GM21367 (cell line): ENCODE data around the gene RALGAPB.
"Not testable (repeated sequence)": the region's sequence is repeated elsewhere in the genome, so short reads cannot be mapped to it uniquely, and the experiment has no call there.

Experiments
- ATAC-seq: cut with Tn5 transposase; IDR thresholded peaks from one replicate; pipeline ENCODE4 v1.9.1; 2021; ENCODE audit not compliant: unreplicated experiment

The RALGAPB gene

DNA sequence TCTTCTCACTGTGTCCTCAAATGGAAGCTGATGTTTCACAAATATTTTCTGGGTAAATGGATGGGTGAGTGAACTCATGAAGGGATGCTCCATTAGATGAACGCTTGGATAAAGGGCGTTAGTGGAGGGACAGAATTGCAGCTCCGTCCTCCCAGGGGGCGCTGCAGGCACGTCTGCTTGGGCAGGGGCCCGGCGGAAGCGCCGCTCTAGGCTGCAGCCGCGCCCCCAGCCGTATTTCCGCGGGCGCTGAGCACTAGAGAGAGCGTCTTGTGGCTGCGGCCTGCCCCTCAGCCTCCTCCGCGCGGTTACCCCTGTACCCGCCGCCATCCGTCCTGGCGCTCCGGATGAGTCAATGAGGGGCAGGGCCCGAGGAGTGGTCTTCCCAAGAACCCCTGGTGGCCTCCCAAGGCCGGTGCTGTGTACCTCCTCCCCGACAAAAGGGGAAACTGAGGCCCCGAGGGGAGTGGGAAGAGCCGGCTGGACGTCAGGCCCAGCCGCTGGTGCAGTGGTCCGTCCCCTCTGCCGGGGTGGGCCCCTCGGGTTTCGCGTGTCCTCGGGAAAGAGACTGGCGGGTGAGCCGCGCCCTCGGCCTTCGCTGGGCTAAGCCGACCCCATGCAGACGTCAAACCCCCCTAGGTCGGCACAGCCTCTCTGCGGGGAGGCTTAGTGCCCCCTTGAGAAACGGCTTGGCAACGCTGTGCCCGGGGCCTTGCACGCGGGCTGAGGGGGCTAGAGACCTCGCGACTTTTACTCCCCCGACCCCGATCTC, 26.0 kb upstream of the RALGAPB start:
- ATAC-seq: no peak

DNA sequence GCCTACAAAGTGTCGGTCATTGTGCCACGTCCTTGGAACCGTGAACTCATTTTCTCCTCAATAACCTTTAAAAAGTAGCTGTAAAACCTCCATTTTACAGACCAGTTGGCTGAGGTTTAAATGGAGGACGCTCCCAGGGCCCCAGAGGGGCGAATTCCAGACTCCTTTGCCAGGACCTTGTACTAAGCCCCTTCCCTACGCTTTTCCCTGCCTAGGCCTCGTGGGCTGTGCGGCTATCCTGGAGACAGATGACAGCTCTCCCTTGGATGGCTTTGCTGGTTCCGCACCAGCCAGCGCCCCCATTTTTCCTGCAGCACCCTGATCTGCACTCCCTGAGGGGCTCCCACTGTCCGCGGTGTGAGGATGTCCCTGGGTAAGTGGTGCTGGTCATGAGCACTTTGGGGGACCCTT, 25.4 kb upstream of the RALGAPB start:
- ATAC-seq: no peak

- ATAC-seq: no peak
These were observed 24.5 kb upstream of the RALGAPB start for GRCh38 chr20:38447931-38448675.

DNA sequence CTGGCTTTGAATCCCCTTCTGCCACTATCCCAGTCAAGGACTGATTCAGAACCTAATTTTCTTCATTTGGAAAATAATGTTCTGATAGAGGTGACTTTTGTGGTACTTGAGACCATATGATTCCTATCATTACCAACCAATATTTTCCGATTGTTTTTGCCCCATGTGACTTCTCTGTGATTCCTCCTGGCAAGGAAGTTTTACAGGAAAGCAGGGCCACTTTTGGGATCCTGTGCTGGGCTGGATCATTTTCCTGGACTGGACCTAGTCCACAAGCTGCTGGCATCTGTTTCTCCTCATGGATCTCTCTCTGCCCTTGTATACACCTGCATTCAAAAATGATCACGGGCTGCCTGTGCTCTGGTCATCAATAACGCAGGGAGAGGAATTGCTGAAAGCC, 23.6 kb upstream of the RALGAPB start:
- no peak for ATAC-seq

GRCh38 chr20:38450412-38450975, 22.1 kb upstream of the RALGAPB start:
- ATAC-seq: no peak

DNA sequence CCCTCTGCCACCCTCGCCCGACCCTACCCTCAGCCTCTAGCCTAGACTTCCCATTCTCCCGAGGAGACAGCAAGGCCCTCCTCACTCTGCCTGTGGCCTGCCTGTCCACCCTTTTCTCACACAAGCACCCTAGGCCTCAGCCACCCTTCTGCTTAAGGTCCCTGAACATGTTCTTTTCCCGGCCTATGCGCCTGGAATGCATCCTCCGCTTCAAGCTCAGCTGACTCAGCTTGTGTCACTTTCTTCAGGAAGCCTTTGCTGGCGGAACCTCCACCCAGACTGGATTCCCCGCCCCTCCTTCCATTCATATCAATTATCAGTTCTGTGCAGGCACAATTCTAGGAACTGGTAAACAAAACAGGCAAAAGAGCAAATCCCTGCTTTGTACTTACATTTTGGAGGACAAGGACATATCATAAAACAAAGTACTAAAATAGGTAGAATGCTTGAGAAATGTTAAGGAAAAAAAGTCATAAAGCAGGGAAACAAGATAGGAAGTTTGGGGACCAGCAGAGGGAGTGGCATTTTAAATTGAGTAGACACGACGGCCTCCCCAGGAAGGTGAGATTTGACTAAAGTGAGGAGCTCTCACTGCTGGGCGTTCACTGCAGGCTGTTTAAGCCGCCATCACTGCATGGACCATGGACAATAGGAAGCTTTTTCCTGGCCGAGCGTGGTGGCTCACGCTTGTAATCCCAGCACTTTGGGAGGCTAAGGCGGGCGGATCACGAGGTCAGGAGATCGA, 19.6 kb upstream of the RALGAPB start:
- no peak for ATAC-seq

- no peak for ATAC-seq
These were observed 18.7 kb upstream of the RALGAPB start for GRCh38 chr20:38453941-38454340.

DNA sequence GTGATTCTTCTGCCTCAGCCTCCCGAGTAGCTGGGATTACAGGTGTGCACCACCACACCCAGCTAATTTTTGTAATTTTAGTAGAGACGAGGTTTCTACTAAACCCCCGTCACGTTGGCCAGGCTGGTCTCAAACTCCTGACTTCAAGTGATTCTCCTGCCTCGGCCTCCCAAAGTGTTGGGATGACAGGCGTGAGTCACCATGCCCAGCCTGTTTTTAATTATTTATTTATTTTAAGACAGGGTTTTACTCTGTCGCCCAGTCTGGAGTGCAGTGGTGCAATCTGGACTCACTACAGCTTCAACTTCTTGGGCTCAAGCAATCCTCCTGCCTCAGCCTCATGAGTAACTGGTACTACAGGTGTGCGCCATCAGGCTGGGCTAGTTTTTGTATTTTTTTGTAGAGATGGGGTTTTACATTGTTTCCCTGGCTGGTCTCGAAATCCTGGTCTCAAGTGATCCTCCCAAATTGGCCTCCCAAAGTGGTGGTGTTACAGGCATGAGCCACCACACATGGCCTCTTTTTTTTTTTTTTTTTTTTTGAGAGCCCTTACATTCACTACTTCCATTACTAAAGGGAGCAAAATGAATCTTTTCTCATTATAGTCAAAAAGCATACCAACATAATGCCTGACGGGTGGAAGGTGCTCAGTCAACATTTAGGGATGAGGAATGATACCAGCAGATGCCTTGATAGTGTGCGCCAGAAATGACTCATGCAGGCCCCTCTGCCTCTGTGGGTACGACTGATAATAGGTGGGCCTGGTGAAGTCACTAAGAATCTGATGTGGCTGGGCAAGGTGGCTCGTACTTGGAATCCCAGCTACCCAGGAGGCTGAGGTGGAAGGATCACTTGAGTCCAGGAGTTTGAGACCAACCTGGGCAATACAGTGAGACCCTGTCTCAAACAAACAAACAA, 17.8 kb upstream of the RALGAPB start:
- ATAC-seq: no peak

DNA sequence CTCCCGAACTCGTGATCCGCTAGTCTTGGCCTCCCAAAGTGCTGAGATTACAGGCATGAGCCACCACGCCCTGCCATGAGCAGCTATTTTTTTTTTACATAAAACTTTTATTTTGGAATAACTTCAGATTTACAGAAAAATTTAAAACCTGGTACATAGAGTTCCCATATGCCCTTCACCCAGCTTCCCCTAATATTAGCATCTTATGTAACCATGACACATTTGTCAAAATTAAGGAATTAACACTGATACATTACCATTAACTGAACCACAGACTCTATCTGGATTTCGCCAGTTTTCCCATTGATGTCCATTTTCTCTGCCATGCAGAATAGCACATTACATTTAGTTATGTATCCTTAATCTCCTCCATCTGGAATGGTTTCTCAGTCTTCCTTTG, 14.3 kb upstream of the RALGAPB start:
- ATAC-seq: no peak

GRCh38 chr20:38460040-38460623, 12.5 kb upstream of the RALGAPB start:
- ATAC-seq: no peak

DNA sequence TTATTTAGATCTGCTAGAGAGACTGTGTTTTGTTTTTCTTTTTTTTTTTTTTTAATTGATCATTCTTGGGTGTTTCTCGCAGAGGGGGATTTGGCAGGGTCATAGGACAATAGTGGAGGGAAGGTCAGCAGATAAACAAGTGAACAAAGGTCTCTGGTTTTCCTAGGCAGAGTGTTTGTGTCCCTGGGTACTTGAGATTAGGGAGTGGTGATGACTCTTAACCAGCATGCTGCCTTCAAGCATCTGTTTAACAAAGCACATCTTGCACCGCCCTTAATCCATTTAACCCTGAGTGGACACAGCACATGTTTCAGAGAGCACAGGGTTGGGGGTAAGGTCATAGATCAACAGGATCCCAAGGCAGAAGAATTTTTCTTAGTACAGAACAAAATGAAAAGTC, 12.0 kb upstream of the RALGAPB start:
- not testable (repeated sequence) for ATAC-seq

DNA sequence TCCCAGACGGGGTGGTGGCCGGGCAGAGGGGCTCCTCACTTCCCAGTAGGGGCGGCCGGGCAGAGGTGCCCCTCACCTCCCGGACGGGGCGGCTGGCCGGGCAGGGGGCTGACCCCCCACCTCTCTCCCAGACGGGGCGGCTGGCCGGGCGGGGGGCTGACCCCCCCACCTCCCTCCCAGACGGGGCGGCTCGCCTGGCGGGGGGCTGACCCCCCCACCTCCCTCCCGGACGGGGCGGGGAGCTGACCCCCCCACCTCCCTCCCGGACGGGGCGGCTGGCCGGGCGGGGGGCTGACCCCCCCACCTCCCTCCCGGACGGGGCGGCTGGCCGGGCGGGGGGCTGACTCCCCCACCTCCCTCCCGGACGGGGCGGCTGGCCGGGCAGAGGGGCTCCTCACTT, 11.5 kb upstream of the RALGAPB start:
- not testable (repeated sequence) for ATAC-seq

DNA sequence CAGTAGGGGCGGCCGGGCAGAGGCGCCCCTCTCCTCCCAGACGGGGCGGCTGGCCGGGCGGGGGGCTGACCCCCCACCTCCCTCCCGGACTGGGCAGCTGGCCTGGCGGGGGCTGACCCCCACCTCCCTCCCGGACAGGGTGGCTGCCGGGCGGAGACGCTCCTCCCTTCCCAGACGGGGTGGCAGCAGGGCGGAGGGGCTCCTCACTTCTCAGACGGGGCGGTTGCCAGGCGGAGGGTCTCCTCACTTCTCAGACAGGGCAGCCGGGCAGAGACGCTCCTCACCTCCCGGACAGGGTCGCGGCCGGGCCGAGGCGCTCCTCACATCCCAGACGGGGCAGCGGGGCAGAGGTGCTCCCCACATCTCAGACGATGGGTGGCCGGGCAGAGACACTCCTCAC, 11.1 kb upstream of the RALGAPB start:
- ATAC-seq: not testable (repeated sequence)

GRCh38 chr20:38466171-38466570, 6.5 kb upstream of the RALGAPB start:
- no peak for ATAC-seq

DNA sequence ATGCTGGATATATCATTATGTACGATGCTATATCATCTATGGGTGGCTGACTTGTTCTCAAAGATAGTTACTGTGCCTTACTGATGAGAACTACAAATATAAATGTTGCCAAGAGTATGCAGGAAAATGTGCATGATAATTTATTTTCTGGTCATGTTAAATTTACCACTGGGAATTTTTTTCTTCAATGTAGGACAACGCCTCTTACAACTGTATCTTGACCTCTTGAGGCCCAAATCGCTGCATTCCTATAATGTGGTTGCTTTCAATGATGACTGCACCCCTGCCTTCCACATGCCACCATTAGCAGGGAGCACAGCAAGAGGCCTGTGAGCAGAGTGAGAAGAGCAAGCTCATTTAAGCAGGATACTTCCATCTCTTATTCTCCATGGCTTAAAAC, 5.7 kb upstream of the RALGAPB start:
- no peak for ATAC-seq

GRCh38 chr20:38471245-38471644, 1.4 kb upstream of the RALGAPB start:
- no peak for ATAC-seq

GRCh38 chr20:38471987-38472512, 593 bp upstream of the RALGAPB start:
- no peak for ATAC-seq

DNA sequence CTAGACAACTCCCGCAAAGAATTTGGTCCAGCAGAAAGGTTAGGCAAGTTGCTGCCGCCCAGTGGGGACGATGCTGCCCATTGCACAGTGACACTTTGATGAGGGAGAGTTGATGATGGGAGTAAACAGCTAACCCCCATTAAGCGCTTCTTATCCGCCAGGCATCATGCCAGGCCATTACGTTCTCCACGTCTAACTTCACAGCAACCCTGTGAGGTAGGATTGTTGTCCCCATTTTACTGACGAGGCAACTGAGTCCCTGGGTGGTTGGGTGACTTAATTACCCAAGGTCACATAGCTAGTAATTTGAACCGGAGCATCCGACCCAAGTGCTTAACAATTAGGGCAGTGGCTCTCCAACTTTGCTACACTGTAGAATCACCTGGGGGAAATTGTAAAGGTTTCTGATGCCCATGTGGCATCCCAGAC, 738 bp downstream of the RALGAPB start:
- no peak for ATAC-seq

DNA sequence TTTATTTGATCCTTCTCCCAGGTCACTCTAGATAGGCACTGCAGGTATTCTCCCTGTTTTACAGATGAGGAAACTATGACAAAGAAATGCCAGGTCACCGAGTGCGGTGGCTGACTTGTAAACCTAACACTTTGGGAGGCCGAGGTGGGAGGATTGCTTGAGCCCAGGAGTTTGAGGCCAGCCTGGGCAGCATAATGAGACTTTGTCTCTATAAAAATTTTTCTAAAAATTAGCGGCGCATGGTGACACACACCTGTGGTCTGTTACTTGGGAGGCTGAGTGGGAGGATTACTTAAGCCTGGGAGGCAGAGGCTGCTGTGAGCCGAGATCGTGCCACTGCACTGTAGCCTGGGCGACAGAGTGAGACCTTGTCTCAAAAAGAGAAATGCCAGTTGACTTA, 5.1 kb downstream of the RALGAPB start:
- no peak for ATAC-seq

DNA sequence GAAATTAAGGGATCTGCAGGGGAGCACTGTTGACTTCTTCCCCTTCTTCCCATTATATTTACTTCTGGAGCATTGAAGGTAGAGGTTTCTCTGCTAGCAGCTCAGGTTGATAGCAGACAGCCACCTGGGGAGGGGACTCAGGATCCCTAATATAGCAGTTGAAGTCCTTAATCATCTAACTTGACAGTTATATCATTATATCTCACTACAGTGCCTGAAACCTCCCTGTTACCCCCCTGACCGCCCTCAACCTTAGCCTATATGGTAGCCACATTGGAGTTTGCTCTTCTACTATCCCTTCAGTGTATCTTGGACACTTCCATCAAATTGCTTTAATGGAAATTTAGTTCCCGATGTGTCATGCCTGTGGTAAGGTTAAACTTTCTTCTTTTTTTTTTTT, 7.0 kb downstream of the RALGAPB start:
- no peak for ATAC-seq
